Activated B cell treated with CpG ODN at 0.5 μM for 24 hours (primary cell): Measurements from ENCODE around the gene VEGFD. TPM values are rescaled to one million over a fixed set of nuclear protein-coding genes. Genes with fewer than 3 reads are reported as not detected.

Experiments
- ATAC-seq: fragments of 200-7000 bp; cut with Tn5 transposase; one replicate; pipeline ENCODE4 v1.10.0; 2021; ENCODE audit warnings: low read depth, mild to moderate bottlenecking, moderate library complexity
- CTCF ChIA-PET: fragments of 350-600 bp; sonication (Branson Sonifier 250); formaldehyde crosslinking; loops from one replicate; lab custom pipeline; 2021; ENCODE audit warnings: antibody characterized with exemption; lab: Charles Lee
- POLR2A ChIA-PET: fragments of 350-600 bp; sonication (Branson Sonifier 250); formaldehyde crosslinking; loops from one replicate; lab custom pipeline; 2021; ENCODE audit warnings: antibody characterized with exemption; lab: Charles Lee
- DNase-seq: peaks from one replicate; pipeline ENCODE4 v3.0.0; 2022
- H3K27ac Mint-ChIP-seq: one replicate; pipeline ENCODE4 v1.8.0; 2020; ENCODE audit warnings: mixed read lengths
- H3K27me3 Mint-ChIP-seq: one replicate; pipeline ENCODE4 v1.8.0; 2021; ENCODE audit warnings: mixed read lengths
- H3K36me3 Mint-ChIP-seq: one replicate; pipeline ENCODE4 v1.8.0; 2021; ENCODE audit warnings: low read depth, mixed read lengths
- H3K4me1 Mint-ChIP-seq: one replicate; pipeline ENCODE4 v1.8.0; 2021; ENCODE audit warnings: mixed read lengths
- H3K4me3 Mint-ChIP-seq: one replicate; pipeline ENCODE4 v1.8.0; 2020; ENCODE audit warnings: mild to moderate bottlenecking, mixed read lengths
- H3K9me3 Mint-ChIP-seq: one replicate; pipeline ENCODE4 v1.8.0; 2020; ENCODE audit warnings: mixed read lengths
- intact Hi-C: fragments of 100-400 bp; cut with micrococcal nuclease; formaldehyde crosslinking; loops from one replicate; pipeline ENCODE4 v1.15.1; 2024
- total RNA-seq: library from RNA; stranded (reverse); gene quantifications from 2 replicates; pipeline ENCODE4 v1.2.3, GENCODE V29; 2022
- TF ChIP-seq, protein P1 (sequence below): fragments of 200-600 bp; IDR thresholded peaks from one replicate; pipeline ENCODE4 v1.8.0; 2022; ENCODE audit warnings: antibody characterized with exemption, mild to moderate bottlenecking

The VEGFD gene
- total RNA-seq, 1 donor from 2014 or later: not detected

DNA sequence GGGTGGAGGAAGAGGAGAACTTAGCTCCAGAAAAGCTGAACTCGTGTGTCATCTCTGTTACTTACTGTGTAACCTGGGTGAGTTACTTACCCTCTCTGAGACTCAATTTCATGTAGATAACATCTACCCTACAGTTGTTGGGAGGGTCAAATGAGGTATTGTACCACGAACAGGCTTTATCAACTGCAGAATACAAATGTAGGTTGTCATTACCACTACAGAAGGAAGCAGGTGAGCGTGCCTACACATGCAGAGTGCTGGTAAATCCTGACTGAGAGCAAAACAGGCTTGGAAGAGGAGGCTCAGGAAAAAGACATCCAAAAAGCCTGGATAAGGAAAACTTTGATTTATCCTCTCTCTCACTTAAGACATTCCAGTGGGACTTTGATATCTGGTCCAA lies 56.1 kb downstream of the VEGFD start:
- no peak for DNase-seq
- TF ChIP-seq, protein P1, sequence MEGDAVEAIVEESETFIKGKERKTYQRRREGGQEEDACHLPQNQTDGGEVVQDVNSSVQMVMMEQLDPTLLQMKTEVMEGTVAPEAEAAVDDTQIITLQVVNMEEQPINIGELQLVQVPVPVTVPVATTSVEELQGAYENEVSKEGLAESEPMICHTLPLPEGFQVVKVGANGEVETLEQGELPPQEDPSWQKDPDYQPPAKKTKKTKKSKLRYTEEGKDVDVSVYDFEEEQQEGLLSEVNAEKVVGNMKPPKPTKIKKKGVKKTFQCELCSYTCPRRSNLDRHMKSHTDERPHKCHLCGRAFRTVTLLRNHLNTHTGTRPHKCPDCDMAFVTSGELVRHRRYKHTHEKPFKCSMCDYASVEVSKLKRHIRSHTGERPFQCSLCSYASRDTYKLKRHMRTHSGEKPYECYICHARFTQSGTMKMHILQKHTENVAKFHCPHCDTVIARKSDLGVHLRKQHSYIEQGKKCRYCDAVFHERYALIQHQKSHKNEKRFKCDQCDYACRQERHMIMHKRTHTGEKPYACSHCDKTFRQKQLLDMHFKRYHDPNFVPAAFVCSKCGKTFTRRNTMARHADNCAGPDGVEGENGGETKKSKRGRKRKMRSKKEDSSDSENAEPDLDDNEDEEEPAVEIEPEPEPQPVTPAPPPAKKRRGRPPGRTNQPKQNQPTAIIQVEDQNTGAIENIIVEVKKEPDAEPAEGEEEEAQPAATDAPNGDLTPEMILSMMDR: no peak
- Mint-ChIP-seq H3K27me3 (no peaks in the 10 kb centered on the region), H3K36me3 (peaks cover 44% of the 10 kb centered on the region), H3K4me3 (no peak overlapping the region), H3K9me3 (no peaks in the 10 kb centered on the region), H3K27ac (no peak overlapping the region), H3K4me1 (peaks cover 2% of the 10 kb centered on the region)
- POLR2A ChIA-PET: no interaction called here
- no peak for ATAC-seq
- intact Hi-C loops: no loop called here
- CTCF ChIA-PET: no interaction called here

DNA sequence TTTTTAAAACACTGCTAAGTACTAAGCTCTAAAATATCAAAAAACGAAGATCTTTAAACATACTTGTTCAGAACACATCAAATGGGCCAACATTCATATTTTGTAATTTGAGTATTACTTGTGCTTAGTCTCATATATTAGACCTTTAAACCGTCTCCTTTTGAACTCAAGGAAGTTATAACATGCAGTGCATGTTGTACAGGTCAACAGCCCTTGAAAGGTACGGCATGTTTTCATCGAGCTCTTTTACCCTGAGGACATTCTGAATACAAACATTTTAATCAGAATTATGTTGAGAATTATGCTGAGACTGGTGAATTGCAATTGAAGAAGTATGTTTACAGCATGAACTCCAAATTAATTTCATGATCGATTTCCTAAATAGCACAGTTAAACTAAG lies 61.7 kb downstream of the VEGFD start:
- Mint-ChIP-seq H3K9me3 (no peaks in the 10 kb centered on the region), H3K4me3 (no peak overlapping the region), H3K27ac (no peak overlapping the region), H3K36me3 (peaks cover 50% of the 10 kb centered on the region), H3K4me1 (no peaks in the 10 kb centered on the region), H3K27me3 (no peaks in the 10 kb centered on the region)
- ChIA-PET CTCF (no interaction called here), POLR2A (no interaction called here)
- DNase-seq: no peak
- no peak for ATAC-seq
- intact Hi-C loops: no loop called here
- TF ChIP-seq, protein P1: no peak

DNA sequence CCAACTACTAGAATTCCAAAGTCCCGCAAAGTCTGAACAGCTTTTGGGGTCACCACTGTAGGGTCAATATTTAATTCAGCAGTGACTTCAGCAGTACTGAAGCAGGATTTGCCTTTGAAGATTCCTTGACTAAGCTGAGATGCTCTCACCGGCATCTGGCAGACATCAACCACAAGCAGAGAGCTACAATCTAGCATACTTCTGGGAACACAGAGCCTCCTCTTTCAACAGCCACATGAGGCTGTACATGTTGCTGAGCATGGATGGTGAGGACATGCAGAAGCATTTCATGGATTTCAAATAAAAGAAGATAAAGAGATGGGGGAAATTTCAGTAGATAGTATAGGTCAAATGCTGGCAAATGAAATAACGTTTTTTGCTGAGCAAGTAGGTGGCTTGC lies 62.1 kb downstream of the VEGFD start:
- Mint-ChIP-seq H3K27ac (no peak overlapping the region), H3K27me3 (no peaks in the 10 kb centered on the region), H3K36me3 (peaks cover 49% of the 10 kb centered on the region), H3K4me1 (no peaks in the 10 kb centered on the region), H3K4me3 (no peak overlapping the region), H3K9me3 (no peaks in the 10 kb centered on the region)
- TF ChIP-seq, protein P1: no peak
- ATAC-seq: no peak
- intact Hi-C loops: no loop called here
- CTCF ChIA-PET: no interaction called here
- POLR2A ChIA-PET: no interaction called here
- no peak for DNase-seq

DNA sequence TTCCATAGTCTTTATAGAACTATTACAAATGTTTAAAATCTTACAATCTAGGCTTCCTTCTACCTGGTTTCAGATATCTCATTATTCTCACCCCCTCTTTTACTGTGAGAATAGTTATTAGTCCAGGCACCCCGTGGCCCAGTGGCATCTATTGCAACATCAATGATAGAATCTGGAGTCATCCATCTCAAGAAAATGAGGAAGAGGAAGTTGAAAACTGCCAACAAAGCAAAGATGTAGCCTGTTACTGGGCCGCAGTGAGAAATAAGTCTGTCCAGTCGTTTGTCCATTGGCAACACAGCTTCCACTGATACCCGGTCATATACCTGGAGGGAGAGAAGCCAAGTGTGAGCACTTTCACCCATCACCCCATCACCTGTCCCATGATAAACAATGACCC lies 62.8 kb downstream of the VEGFD start:
- Mint-ChIP-seq H3K27me3 (no peaks in the 10 kb centered on the region), H3K27ac (no peak overlapping the region), H3K9me3 (no peaks in the 10 kb centered on the region), H3K4me3 (no peak overlapping the region), H3K36me3 (peaks cover 49% of the 10 kb centered on the region), H3K4me1 (no peaks in the 10 kb centered on the region)
- TF ChIP-seq, protein P1: no peak
- ATAC-seq: no peak
- POLR2A ChIA-PET: no interaction called here
- intact Hi-C loops: no loop called here
- no peak for DNase-seq
- CTCF ChIA-PET: no interaction called here

DNA sequence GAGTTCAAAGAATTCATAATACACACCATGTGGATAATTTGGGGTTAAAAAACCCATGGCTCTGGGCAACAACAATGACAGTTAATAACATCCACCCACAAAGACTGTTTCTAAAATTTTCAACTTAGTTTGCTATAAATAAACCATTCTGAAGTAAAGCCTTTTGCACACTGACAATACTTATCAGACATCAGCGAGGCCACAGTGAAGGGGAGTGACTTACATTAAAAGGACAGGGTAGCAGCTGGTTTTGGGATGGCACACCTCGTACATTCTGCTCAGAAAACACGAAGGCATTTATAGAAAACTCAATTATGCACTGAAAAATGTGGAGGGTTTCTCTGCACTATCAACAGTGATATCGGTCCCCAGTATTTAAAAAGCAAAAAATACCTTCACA lies 63.9 kb downstream of the VEGFD start:
- TF ChIP-seq, protein P1: no peak
- no peaks in the 10 kb centered on the region for H3K4me1 Mint-ChIP-seq
- ChIA-PET CTCF (no interaction called here), POLR2A (no interaction called here)
- no peaks in the 10 kb centered on the region for H3K27me3 Mint-ChIP-seq
- H3K4me3 Mint-ChIP-seq: no peak overlapping the region
- intact Hi-C loops: no loop called here
- no peak overlapping the region for H3K27ac Mint-ChIP-seq
- no peak for ATAC-seq
- DNase-seq: no peak
- peaks cover 49% of the 10 kb centered on the region for H3K36me3 Mint-ChIP-seq
- no peaks in the 10 kb centered on the region for H3K9me3 Mint-ChIP-seq
